Thyroid gland (tissue), 4 donors: ENCODE data around the gene PHF14.

Source experiments
- CTCF ChIP-seq, 6 experiments: fragments of 200-600 bp in 3 of 6; fragments of 450-650 bp in 3 of 6; sonication (generic) in 3 of 6; IDR thresholded peaks; one replicate each; pipeline ENCODE4 v1.5.1; 2016 to 2019; ENCODE audit warnings: antibody characterized with exemption in 6 of 6, mild to moderate bottlenecking in 2 of 6, inconsistent platforms in 1 of 6, moderate library complexity in 1 of 6
- POLR2A ChIP-seq, 2 donors: fragments of 450-650 bp; IDR thresholded peaks; one replicate each; pipeline ENCODE4 v1.6.1; 2017; ENCODE audit warnings: antibody characterized with exemption in 2 of 2, mild to moderate bottlenecking in 2 of 2, moderate library complexity in 1 of 2

GRCh38 chr7:11035661-11036060 is 62.0 kb downstream of the PHF14 start:
- TF ChIP-seq CTCF (IDR thresholded peaks at IDR 0.05) (no peak), POLR2A (IDR thresholded peaks at IDR 0.05) (no peak)
